HEK293 (cell line): ENCODE results near the gene NOPCHAP1.

ENCODE experiments used
- ZNF184 ChIP-seq: fragments of 450-650 bp; IDR thresholded peaks from 2 replicates; pipeline ENCODE4 v1.5.1; 2018; ENCODE audit warnings: missing biosample characterization, mild to moderate bottlenecking, missing genetic modification characterization
- ZNF354C ChIP-seq: fragments of 450-650 bp; formaldehyde crosslinking; IDR thresholded peaks from 2 replicates; pipeline ENCODE4 v1.5.1; 2016; ENCODE audit warnings: missing biosample characterization, missing genetic modification characterization, low read depth, borderline replicate concordance
- ZSCAN23 ChIP-seq: fragments of 450-650 bp; formaldehyde crosslinking; IDR thresholded peaks from 2 replicates; pipeline ENCODE4 v1.5.1; 2016; ENCODE audit warnings: missing biosample characterization, missing genetic modification characterization
- TF ChIP-seq, protein P1 (sequence below): fragments of 450-650 bp; formaldehyde crosslinking; IDR thresholded peaks from 2 replicates; pipeline ENCODE4 v1.5.1; 2016; ENCODE audit warnings: missing biosample characterization, missing genetic modification characterization
- TF ChIP-seq, protein P2 (sequence below): fragments of 450-650 bp; formaldehyde crosslinking; IDR thresholded peaks from 2 replicates; pipeline ENCODE4 v1.5.1; 2016; ENCODE audit warnings: missing biosample characterization, missing genetic modification characterization

DNA sequence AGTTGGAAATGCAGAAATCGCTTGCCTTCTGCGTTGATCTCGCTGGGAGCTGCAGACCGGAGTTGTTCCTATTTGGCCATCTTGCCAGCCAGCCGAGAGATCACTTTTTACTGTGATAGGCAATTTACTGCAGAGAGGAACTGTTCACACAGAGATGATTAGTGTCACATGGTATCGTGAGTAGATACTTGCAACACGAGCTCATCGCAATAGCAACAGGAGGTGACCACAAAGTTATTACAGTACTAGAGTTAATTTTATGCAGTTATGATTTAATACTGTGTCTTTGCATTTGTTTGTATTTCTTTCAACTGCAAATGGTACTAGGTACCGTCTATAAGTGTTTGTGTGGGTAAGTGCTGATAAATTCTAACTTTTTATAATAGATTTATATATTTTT lies 27.8 kb downstream of the NOPCHAP1 start:
- TF ChIP-seq, protein P1, sequence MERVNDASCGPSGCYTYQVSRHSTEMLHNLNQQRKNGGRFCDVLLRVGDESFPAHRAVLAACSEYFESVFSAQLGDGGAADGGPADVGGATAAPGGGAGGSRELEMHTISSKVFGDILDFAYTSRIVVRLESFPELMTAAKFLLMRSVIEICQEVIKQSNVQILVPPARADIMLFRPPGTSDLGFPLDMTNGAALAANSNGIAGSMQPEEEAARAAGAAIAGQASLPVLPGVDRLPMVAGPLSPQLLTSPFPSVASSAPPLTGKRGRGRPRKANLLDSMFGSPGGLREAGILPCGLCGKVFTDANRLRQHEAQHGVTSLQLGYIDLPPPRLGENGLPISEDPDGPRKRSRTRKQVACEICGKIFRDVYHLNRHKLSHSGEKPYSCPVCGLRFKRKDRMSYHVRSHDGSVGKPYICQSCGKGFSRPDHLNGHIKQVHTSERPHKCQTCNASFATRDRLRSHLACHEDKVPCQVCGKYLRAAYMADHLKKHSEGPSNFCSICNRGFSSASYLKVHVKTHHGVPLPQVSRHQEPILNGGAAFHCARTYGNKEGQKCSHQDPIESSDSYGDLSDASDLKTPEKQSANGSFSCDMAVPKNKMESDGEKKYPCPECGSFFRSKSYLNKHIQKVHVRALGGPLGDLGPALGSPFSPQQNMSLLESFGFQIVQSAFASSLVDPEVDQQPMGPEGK (tag by site-specific recombination): no peak
- TF ChIP-seq, protein P2, sequence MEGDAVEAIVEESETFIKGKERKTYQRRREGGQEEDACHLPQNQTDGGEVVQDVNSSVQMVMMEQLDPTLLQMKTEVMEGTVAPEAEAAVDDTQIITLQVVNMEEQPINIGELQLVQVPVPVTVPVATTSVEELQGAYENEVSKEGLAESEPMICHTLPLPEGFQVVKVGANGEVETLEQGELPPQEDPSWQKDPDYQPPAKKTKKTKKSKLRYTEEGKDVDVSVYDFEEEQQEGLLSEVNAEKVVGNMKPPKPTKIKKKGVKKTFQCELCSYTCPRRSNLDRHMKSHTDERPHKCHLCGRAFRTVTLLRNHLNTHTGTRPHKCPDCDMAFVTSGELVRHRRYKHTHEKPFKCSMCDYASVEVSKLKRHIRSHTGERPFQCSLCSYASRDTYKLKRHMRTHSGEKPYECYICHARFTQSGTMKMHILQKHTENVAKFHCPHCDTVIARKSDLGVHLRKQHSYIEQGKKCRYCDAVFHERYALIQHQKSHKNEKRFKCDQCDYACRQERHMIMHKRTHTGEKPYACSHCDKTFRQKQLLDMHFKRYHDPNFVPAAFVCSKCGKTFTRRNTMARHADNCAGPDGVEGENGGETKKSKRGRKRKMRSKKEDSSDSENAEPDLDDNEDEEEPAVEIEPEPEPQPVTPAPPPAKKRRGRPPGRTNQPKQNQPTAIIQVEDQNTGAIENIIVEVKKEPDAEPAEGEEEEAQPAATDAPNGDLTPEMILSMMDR (tag by site-specific recombination): no peak
- TF ChIP-seq ZNF354C (tag by site-specific recombination) (no peak), ZNF184 (tag by site-specific recombination) (no peak), ZSCAN23 (no peak)
